ENCODE measurements around the gene BAHCC1.

The BAHCC1 gene

DNA sequence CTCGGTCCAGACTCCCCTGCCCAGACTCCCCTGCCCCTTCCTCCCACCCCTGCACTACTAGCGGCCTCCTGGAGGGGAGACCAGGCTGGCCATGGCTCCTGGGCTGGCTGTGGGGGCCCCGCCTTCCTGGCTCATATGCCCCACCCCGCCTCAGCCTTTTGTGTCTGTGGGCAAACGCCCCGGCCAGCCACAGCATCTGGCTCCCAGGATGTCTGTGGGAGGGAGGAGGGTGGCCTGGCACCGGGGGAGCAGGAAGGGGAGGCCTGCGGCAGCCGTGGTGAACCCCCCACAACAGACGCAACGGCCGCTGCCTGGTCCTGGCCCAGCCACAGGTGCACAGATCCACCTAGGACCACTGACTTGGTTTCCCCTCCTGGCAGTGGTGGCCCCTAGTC, 32.9 kb downstream of the BAHCC1 start:
- no peak for DNase-seq

DNA sequence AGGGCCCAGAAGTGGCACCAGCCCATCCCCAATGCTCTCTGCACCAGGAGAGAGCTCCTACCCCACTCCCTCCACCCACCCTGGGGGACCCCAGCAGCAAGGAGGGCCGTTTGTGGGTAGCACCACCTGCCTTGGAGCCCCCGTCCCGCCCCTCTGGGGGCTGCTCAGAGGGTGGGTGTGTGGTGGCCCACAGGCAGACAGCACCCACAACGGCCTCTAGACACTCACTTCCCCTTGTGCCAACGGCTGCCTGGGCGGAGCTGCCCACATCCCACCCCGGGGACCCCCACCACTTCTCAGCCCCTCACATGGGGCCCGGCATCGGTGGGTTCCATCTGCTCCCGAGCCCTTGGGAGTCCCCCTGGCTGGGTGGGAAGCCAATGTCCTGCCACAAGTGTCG, 33.3 kb downstream of the BAHCC1 start:
- no peak for DNase-seq

DNA sequence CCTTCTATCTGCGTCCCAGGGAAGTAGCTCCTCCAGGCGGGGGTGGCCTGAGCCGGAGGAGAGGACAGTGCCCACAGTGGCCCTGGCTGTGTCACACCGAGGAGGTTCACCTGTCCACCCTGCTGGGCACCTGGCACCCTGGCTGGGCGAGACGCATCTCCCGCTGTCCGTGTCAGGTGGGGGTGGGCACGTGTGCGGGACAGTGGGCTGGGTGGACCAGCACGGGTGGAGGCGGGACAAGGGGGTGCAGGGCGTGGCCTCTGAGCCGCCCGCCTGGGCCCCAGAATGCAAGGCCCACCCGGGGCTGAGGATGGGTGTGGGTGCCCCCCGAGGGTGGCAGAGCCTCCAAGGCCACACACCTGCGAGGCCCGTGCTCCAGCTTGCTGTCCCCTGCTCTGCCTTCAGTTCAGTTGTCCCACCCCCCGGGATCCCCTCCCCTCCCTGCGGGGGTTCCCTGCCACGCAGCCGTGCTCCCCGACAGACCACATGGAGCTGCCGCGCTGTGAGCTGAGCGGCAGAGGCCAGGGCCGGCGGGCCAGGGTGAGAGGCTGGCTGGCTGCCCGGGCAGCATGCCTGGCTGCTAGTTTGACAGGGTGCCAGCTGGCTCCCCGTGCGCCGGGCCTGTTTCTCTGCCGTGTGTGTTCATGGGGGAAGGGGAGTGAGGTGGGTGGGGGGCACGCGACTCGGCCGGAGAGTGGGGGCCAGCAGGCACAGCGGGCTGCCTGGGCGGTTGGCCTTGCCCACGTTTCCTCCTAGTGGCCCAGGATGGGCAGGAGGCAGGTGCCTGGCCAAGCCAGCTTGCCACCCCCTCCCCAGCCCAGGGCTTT, 33.9 kb downstream of the BAHCC1 start:
- DNase-seq = no peak

DNA sequence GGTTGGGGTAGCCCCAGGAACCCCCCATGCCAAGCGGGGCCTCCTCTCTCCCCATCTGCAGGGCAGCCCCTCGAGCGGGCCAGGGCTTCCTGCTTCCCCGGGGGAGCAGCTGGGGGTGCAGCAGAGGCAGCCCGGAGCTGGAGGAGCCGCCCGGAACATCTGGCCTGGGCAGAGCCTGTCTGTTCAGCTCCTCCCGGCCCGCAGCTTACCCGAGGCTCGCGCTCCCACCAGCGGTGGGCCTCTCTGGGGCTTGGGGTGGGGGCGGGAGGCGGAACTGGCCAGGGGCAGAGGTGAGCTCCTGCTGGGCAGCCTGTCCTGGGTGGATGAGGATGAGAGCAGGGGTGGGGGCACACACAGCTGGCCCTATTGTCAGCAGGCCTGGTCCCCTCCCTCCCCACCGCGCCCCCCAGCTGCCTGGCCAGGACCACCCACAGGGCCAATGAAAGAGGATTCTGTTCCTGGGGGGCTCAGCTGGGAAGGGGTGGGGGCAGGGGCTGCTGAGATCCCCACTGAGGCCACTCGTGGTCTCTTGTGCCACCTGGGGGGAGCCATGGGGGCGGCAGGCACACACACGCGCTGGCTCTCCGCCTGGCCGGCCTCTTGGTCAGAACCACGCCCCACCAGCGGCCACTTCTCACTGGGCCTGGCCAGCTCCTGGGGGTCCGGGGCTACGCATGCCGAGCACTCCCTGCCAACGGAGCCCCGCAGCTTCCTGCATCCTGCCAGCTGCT, 34.7 kb downstream of the BAHCC1 start:
- no peak for DNase-seq

DNA sequence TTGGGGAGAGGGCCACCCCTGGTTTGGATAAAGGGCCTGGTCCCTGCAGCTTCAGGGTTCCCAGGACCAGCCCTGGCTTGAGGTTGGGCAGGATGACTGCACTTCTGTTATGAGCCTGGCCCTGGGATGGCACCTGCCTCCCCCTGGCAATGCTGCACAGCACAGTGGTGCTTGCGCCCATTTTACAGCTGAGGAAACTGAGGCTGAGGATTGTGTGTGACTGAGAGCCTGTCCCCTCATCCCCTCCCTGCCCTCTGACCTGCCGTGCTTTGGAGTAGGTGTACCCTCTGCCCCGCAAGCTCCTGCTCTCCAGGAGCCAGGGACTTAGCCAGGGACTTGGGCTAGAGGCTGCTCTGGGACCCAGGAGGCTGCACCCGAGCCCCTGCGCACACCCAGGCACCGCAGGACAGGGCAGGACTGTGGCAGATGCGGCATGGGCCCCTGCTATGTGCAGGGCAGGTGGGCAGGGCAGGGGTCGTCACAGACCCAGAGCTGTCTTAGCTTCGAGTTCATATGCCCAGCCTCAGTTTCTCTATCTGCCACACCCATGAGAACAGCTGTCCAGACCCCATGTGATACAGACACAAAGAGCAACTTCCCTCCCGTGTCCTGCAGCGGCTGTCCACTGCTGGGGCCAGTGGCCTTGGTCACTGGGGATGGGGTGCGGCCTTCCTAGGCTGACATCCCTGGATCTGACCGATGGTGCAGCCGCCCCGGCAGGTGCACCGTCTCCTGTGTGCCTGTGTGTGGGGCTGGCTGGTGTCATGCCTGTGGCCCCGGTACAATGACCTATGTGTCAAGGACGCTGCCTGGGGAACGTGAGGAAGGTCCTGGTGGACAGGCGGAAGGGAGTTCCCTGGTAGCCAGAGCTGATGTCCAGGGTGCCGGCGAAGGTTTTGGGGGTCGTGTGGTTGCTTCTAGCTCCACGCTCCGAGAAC, 36.6 kb downstream of the BAHCC1 start:
- no peak for DNase-seq

DNA sequence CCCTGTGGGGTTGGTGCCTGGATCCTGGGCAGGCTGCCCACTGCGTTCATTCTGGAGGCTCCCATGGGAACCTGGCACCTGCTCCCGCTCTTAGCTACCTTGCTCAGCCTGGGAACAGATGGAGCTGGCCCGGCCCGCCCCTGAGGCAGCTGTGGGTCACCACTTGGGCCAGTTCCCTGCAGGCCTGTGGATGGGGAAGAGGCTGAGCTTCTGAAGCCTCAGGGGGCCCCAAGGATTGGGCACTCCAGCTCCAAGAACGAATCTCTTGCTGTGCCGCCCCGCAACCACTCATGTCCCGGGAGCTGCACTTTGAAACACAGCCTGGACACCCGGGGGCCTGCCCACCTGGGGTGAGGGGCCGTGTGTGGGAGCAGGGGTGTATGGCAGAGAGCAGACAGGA, 37.7 kb downstream of the BAHCC1 start:
- no peak for DNase-seq

DNA sequence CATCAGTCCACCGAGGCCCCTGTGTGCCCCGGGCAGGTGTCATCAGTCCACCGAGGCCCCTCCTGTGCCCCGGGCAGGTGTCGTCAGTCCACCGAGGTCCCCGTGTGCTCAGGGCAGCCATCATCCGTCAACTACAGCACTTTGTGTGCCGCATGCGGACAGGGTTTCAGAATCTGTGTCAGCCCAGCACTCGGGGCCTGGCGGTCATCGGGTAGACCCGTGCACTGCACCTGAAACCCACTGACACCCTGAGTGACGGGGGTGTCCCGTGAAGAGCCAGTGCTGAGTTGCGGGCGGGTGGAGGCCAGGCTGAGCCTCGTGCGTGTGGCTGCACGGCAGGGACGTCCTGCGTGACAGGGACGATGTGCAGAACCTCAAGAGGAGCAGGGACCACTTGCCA, 38.4 kb downstream of the BAHCC1 start:
- no peak for DNase-seq

DNA sequence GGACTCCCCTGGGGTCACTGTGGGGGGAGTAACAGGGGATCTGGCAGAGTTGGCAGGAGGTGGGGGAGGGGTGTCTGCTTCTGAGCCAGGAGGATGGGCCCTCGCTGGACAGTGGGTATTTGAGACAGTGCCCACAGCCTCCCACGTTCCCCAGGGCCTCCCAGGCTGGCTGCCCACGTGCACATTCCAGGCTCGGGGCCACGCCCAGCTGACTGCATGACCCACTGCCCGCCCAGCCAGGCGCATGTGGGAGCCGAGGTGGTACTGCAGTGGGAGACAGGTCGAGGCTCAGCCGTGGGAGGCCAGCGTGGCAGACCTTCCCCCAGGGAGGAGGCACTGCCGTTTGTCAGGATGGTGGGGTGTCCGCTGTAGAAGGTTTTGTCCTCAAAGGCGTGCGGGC, 38.8 kb downstream of the BAHCC1 start:
- DNase-seq = no peak

DNA sequence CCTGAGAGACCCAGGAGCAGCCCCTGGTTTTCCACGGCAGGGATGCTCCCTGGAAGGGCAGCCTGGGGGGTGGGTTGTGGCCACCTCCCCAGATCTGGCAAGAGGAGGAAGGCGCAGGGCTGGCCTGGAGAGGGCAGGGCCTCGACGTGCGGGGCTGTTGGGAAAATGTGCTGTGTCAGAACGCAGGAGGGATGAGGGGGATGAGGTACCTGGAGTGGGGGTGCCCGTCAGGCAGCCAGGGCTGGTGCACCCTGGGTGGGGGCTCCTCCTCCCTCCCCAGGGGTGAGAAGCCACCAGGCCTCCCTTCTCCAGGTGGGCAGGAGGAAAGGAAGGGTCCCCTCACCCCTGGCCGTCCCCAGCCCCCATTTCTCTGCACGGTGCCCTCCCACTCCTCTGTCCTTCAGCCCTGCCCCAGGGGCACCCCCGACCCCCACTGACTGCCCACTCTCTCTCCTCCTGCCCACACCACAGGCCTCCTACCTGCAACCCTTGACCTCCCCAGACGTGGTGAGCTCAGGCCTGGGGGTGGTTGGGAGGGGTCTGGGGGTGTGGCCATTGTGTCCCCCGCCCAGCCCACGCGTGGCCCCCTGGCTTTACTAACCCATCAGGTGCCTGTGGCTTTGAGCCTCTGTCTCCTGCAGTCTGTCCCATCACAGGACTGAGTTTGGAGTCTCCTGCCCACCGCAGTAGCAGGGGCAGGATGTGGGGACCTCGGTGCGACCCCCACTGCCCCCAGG, 39.6 kb downstream of the BAHCC1 start:
- DNase-seq = no peak

DNA sequence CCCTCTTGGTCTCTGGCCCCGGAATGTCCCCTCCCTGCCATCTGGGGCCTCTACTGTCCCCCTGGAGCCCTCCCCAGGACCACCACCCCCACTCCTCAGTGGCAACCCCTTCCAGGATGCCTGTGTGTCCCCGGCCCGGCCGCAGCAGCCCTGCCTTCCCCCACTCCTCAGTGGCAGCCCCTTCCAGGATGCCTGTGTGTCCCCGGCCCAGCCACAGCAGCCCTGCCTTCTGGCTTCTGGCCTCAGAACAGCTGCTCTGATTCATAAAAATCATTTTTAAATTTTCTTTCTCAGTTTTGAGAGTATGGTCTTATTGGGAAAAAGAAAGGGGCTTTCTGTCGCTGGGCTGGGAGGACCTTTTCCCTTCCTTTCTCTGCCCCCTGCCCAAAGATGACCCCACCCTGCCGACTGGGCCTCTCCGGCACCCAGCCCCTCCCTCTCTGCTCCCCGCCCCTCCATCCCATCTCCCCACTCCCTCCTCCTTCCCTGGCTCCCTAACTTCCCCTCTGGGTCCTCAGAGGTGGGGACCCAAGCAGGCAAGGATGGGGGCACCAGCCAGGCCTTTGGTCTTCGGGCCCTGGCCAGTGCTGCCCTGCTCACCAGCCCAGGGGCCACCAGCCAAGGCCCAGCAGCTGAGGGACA, 40.5 kb downstream of the BAHCC1 start:
- no peak for DNase-seq

DNA sequence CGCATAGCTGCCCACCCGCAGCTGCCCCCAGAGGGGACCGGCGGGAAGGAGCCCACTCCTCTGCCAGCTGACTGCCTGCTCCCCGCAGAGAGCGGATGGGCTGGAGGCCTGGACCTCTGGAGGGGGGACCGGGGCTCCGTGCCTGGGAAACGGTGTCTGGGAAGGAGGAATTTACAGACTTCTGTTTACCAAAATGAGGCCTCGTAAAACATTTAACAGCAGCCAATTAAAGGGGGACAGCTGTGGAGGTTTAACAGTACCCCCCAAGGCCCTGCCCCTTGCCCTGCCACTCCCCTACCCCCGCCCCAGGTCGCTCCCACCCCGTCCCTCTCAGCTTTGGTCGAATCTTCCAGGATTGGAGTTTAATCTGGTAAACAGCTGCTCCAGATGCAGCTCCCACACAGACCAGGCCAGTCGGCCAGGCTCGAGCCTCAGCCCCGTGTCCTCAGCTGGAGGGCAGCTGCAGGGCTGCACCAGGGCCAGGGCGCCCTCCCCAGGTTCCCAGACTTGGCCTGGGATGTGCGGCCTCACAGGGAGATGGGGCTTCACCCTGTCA, 41.1 kb downstream of the BAHCC1 start:
- DNase-seq = no peak

DNA sequence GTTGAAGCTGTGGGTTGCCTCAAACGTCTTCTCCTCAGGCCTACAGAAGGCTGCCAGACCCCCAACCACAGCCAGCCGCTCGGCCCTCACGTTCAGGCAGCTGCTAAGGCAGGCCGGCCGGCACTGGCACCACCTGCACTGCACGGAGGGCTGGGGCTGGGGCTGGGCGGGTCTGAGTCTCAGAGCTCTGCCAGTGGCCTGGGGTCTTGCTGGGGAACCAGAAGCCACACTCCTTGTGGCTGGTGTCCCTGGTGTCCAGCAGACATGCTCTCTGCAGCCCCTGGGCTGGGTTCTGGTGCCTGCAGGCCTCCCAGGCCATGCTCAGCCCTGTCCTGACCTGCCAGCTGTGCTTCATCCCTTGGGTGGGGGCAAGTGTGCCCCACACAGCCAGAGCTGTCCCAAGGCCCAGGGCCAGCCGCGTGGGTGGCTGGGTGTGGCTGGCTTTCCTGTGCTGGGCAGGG, 42.0 kb downstream of the BAHCC1 start:
- DNase-seq = no peak

DNA sequence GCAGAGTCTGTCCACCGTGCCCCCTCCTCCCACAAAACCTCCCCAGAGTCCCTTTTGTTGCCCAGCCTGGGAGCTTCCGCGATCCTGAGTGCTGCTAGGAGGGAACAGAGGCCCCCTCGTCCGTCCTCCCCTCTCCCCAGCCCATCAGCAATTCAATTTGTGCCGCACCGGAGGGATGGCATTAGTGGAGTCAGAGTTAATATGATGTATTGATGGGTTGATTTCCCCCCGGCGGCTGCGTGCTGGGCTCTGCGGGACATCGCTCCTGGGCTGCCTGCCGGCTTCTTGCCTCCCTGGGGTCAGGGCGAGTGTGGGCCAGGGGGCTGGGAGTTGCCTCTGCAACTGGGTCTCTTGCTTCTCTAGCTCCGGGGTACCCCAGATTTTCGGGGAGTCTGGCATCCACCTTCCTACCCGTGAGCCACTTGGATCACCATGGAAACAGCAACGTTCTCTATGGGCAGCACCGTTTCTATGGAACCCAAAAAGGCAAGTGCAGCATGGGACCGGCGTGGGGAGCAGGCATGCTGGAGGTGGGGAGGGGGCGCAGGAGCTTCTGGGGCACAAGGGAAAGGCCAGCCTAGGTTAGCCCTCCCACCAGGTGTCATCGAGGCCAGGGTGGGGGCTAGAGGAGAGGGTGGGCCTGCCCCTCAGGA, 42.9 kb downstream of the BAHCC1 start:
- DNase-seq = no peak

DNA sequence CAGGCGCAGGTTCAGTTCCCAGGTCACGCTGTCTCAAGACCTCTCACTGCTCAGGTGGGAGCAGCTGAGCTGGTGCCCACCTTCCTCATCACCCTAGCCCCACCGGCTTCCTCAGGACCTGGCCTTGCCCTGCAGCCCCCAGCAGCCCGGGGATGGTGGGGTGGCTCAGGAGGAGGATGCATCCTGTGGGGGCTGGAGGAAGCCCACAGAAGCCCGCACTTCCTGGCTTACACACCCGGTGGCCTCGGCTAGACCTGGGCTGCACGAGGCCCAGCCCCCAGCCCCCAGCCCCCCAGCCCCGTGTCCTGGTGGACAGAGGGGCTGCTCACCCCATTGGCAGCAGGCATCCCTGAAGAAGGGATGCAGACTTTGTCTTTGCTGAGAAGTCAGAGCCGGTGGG, 43.4 kb downstream of the BAHCC1 start:
- DNase-seq = no peak

DNA sequence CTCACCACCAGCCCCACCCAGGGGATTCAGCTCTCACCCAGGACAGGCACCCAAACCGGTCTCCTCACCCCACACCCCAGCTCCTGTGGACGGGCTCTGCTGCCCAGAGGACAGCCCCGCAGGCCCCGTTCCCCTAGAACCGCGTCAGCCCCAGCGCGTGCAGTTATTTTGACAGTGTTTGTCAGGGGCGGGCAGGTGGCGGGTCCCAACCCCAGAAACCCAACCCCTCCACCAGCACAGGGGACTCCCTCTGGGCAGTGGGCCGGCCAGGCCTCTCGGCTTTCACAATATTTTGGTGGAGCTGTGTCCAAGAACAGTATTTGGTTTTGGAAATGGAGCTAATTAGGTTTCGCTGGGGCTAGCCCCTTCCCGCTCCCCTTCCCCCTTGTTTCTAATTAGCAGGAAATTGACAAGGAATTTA, 44.8 kb downstream of the BAHCC1 start:
- no peak for DNase-seq

DNA sequence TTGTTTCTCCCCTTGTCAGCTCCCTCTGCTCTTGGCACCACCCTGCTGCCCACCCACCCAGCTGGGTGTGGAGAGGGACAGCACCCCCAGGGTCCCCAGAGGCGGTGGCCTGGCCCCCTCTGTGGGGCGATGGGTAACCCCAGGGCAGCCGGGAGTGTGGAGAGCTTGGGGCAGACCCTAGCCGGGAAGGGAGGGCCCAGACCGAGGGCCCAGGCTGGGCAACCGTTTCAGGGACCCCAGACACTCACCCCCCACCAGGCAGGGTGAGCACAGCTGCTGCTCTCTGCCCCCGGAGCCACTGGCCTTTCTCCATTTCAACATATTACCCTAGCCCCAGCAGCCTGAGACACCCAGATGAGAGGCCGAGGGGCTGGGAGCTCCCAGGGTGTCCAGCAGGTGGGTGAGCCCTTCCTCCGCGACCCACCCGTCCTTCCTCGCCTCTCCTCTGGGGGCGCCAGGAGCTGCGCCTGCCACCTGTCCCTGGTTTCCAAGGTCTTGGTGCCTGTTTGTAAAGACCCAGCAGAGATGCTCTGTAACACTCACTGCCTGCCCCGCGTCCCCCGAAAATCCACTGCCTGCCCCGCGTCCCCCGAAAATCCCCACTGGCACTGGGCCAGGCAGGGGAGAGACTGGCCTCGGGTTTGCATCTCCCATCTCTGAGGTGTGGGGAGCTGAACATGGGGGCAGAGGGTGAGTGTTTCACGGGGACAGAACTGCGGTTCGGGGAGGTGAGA, 45.4 kb downstream of the BAHCC1 start:
- no peak for DNase-seq

DNA sequence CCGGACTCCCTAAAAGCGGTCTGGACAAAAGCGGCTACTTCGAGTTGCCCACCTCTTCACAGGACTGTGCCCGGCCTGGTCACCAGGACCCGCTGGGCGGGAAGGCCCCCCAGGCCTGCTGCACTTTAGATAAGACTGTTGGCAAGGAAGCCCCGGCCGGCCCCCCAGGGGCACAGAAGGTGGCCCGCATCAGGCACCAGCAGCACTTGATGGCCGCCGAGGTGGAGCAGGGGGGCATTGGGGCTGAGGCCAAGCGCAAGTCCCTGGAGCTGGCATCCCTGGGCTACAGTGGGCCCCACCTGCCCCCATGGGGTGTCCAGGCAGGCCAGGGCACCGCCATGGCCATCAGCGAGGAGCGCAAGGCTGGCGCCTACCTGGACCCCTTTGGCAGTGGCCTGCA, 47.5 kb downstream of the BAHCC1 start:
- no peak for DNase-seq

DNA sequence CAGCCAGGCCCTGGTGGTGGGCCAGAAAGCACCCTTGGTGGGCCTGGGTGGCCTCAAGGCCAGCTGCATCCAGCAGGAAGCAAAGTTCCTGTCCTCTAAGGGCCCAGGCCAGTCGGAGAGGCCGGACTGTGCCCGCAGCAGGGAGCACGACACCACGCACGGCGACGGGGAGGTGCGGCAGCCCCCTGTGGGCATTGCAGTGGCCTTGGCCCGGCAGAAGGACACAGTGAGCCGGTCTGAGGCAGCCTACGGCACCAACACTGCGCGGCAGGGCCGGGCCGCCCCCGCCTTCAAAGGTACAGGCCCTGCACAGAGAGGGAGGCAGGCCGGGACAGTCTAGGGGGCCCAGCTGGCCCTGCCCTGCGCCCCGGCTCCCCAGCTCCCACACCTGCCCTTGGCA, 48.0 kb downstream of the BAHCC1 start:
- DNase-seq = no peak

DNA sequence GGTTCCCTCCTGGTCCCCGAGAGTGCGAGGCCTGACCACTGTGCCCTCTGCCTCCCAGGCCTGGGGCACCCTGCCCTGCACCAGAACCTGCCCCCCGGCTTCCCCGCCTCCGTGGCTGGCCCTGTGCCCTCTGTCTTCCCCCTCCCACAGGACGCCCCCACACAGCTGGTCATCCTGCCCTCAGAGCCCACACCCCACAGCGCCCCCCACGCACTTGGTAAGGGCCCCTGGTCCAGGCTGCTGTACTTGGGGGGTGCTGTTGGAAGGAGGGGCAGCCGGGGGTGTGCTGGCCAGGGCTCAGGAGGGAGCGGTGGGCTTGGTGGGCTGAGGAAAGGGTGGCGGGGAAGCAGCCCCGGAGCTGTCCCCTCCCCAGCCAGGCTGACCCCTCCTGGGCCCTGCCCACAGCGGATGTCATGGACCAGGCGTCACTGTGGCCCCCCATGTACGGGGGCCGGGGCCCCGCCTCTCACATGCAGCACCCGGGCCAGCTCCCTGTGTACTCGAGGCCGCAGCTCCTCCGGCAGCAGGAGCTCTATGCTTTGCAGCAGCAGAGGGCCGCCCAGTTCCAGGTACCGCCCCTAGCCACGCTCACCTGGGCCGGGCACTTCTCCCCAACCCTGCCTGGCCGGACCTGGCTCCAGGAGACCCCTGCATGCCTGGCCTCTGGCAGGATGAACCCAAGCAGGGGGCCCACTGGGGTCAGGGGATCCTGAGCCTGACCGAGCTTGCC, 49.5 kb downstream of the BAHCC1 start:
- DNase-seq = no peak

All from activated CD8-positive, alpha-beta memory T cell treated with anti-CD3 and anti-CD28 coated beads, Interleukin-2, amount 50 U/mL, for 4 hours (primary cell).